Adipocyte (in vitro differentiated cells): ENCODE data around the gene MGST3.
"Not testable (repeated sequence)": the region's sequence is repeated elsewhere in the genome, so short reads cannot be mapped to it uniquely, and the experiment has no call there.

Experiments used
- DNase-seq: peaks from one replicate; pipeline ENCODE4 v3.0.0-alpha.2; 2015; ENCODE audit warnings: low read depth
- H3K27me3 ChIP-seq: replicated peaks from 2 replicates; pipeline ENCODE4 v1.7.0; 2013; ENCODE audit warnings: mild to moderate bottlenecking, low read length, moderate library complexity; ENCODE audit not compliant: control insufficient read depth, insufficient read depth
- H3K36me3 ChIP-seq: 2 replicates; pipeline ENCODE4 v1.7.0; 2013; ENCODE audit warnings: low read length, mild to moderate bottlenecking, moderate library complexity; ENCODE audit not compliant: control insufficient read depth, insufficient read depth, severe bottlenecking
- H3K4me1 ChIP-seq: 2 replicates; pipeline ENCODE4 v1.7.0; 2013; ENCODE audit warnings: mild to moderate bottlenecking, low read length, moderate library complexity; ENCODE audit not compliant: control insufficient read depth, insufficient read depth
- H3K4me3 ChIP-seq: 2 replicates; pipeline ENCODE4 v1.7.0; 2013; ENCODE audit warnings: mild to moderate bottlenecking, low read length, moderate library complexity
- H3K9ac ChIP-seq: 2 replicates; pipeline ENCODE4 v1.7.0; 2013; ENCODE audit warnings: mild to moderate bottlenecking, low read length, moderate library complexity
- H3K9me3 ChIP-seq: 2 replicates; pipeline ENCODE4 v1.7.0; 2013; ENCODE audit warnings: mild to moderate bottlenecking, low read length, moderate library complexity; ENCODE audit not compliant: control insufficient read depth

The MGST3 gene

DNA sequence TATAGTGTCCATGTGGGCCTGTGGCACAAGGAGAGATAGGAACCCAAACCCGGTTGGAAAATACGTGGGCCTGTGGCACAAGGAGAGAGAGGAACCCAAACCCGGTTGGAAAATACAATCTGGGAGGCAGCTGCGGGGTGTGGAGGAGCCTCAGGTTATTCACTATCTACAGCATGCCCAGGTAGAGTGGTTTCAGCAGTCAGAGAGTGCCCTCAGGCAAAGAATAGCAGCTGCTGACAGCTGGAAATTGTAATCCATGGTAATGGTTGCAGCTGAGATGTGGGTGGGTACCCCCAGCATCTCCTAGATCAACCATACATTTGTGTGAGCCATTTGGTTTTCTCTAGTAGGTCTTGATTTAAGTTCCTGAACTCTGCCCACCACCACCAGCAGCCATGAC, 25.8 kb upstream of the MGST3 start:
- no peak for DNase-seq
- no peak overlapping the region for H3K4me3 ChIP-seq
- no peaks in the 10 kb centered on the region for H3K36me3 ChIP-seq
- peaks cover 6% of the 10 kb centered on the region for H3K4me1 ChIP-seq
- no peaks in the 10 kb centered on the region for H3K27me3 ChIP-seq
- no peaks in the 10 kb centered on the region for H3K9me3 ChIP-seq
- H3K9ac ChIP-seq: no peak overlapping the region

DNA sequence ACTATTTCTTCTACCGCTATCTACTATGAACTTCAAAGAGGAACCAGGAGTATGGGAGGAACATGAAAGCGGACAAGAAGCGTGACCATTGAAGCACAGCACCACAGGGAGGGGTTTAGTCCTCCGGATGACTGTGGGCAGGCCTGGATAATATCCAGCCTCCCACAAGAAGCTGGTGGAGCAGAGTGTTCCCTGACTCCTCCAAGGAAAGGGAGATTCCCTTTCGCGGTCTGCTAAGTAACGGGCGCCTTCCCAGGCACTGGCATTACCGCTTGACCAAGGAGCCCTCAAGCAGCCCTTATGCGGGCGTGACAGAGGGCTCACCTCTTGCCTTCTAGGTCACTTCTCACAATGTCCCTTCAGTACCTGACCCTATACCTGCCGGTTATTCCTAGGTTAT, 24.4 kb upstream of the MGST3 start:
- H3K9me3 ChIP-seq, H3K4me1 ChIP-seq, H3K9ac ChIP-seq, H3K4me3 ChIP-seq, H3K36me3 ChIP-seq, H3K27me3 ChIP-seq, DNase-seq: not testable (repeated sequence)

- Histone ChIP-seq H3K27me3 (no peaks in the 10 kb centered on the region), H3K36me3 (no peaks in the 10 kb centered on the region), H3K9me3 (no peaks in the 10 kb centered on the region), H3K9ac (no peak overlapping the region), H3K4me3 (no peak overlapping the region), H3K4me1 (no peaks in the 10 kb centered on the region)
- no peak for DNase-seq
These were observed 20.2 kb upstream of the MGST3 start for GRCh38 chr1:165610866-165611265.

DNA sequence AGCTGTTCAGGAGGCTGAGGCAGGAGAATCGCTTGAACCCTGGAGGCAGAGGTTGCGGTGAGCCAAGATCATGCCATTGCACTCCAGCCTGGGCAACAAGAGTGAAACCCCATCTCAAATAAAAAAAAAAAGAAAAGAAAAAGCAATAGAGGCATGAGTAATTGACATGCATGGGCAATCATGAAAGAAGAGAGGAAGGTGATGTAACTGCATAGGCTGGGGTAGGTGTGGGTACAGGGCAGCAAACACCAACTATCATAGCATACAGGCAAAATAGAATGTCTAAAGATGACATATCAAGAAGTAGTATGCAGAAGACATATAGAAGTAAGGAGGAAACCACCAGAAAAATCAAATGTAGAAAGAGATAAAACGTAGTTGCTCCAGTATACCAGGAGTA, 19.0 kb upstream of the MGST3 start:
- no peaks in the 10 kb centered on the region for H3K36me3 ChIP-seq
- DNase-seq: no peak
- no peak overlapping the region for H3K4me3 ChIP-seq
- no peaks in the 10 kb centered on the region for H3K4me1 ChIP-seq
- H3K9ac ChIP-seq: no peak overlapping the region
- peaks cover 6% of the 10 kb centered on the region for H3K27me3 ChIP-seq
- H3K9me3 ChIP-seq: no peaks in the 10 kb centered on the region

DNA sequence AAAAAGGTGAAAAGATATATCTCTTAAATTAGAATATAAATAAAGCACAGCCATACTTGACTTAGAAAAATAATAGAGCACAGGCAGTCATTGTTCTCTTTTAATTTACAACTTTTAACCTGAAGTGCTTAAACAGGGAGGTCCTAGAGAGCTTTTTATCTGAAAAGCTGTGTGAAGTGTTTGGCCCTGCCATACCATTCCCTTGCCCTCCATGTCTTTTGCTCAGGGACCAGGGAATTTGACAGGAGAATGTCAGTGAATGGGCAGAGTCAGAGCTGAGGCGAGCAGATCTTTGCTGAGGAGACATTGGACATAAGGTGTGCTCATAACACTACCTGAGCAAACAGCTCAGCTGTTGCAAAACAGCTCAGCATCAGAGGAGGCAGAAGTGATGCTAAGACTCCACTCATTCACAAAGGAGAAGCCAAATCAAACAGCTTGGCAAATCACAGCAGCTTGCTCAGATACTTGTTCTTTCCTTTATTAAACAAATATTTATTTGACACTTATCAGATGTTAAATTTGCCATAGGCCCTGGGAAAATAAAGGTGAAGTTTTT, 14.9 kb upstream of the MGST3 start:
- no peaks in the 10 kb centered on the region for H3K4me1 ChIP-seq
- no peaks in the 10 kb centered on the region for H3K9me3 ChIP-seq
- no peak for DNase-seq

DNA sequence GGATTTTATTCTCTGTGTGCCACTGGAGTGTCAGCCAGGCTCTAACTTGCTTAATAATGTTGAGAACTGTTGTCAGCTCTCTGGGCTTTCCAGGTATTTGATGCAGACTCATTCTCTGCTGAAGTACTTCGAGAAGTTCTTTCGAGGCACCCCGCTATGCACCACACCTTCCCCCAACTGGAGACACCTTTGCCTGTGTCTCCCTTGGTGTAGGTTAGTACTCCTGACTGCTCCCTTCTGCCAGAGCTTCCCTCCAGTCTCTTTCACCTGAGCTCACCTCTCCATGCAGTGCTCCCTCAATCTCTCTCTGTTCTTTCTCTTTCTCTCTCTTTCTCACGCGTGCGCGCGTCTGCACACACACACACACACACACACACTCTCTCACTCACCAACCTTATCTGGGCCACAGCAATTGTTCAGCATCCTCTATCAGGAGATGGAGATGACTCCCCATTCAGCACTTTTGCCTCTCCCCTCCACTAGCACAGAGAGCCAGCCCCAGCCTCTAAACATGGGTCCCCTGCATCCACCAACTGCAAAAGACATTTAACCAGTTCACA, 14.0 kb upstream of the MGST3 start:
- no peaks in the 10 kb centered on the region for H3K9me3 ChIP-seq
- H3K27me3 ChIP-seq: peaks cover 17% of the 10 kb centered on the region
- H3K9ac ChIP-seq: no peak overlapping the region
- DNase-seq: no peak
- no peaks in the 10 kb centered on the region for H3K4me1 ChIP-seq
- H3K4me3 ChIP-seq: no peak overlapping the region
- no peaks in the 10 kb centered on the region for H3K36me3 ChIP-seq

More for the DNA sequence above, 14.9 kb upstream of the MGST3 start:
- no peaks in the 10 kb centered on the region for H3K36me3 ChIP-seq
- peaks cover 17% of the 10 kb centered on the region for H3K27me3 ChIP-seq
- no peak overlapping the region for H3K4me3 ChIP-seq
- H3K9ac ChIP-seq: no peak overlapping the region

DNA sequence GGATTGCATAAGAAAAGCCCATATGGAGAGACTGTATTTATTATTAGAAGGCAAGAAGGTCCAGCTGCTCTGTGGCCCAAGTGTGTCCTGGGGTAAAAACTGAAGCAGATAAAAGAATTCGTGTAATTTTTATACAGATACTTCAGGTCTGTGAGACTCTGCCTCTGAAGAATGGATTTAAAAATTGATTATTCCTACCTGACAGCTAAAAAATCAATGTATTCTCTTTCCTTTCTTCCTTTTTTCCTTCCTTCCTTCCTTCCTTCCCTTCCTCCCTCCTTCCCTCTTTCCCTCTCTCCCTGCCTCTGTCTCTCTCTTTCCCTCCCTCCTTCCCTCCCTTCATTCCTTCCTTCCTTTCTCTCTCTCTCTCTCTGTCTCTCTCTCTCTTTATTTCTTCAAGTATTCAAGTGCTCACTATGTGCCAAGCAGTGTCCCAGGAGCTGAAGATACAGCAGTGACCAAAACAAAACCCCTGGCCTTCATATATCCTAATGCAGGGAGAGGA, 11.3 kb upstream of the MGST3 start:
- Histone ChIP-seq H3K4me1 (no peaks in the 10 kb centered on the region), H3K9ac (no peak overlapping the region), H3K4me3 (no peak overlapping the region), H3K27me3 (peaks cover 17% of the 10 kb centered on the region), H3K36me3 (no peaks in the 10 kb centered on the region), H3K9me3 (no peaks in the 10 kb centered on the region)
- DNase-seq: no peak

DNA sequence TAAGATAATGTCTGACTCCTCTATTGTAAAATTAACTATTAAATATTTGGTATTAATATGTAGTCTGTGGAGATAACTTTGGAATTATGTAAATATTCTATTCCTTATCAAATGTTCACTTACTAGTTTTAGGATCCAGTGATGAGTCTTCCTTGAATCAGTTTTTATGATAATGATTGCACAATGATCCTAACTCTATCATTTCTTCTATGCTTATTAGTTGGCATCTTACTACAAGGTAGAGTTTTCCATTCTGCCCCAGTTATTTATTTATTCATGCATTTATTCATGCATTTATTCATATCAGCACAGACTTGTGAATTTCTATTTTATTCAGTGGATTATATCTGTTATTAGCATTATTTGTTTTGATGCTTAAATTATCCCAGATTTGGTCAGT, 7.4 kb upstream of the MGST3 start:
- H3K36me3 ChIP-seq: no peaks in the 10 kb centered on the region
- H3K9me3 ChIP-seq: no peaks in the 10 kb centered on the region
- H3K4me1 ChIP-seq: peaks cover 2% of the 10 kb centered on the region
- no peaks in the 10 kb centered on the region for H3K27me3 ChIP-seq
- H3K4me3 ChIP-seq: no peak overlapping the region
- no peak for DNase-seq
- H3K9ac ChIP-seq: no peak overlapping the region

- Histone ChIP-seq H3K36me3 (no peaks in the 10 kb centered on the region), H3K27me3 (no peaks in the 10 kb centered on the region), H3K4me1 (peaks cover 6% of the 10 kb centered on the region), H3K9ac (no peak overlapping the region), H3K9me3 (no peaks in the 10 kb centered on the region), H3K4me3 (no peak overlapping the region)
- no peak for DNase-seq
These were observed 6.6 kb upstream of the MGST3 start for GRCh38 chr1:165624441-165624840.

- Histone ChIP-seq H3K36me3 (no peaks in the 10 kb centered on the region), H3K4me1 (peaks cover 18% of the 10 kb centered on the region)
- no peak for DNase-seq
These were observed 2.7 kb upstream of the MGST3 start for GRCh38 chr1:165628147-165628822.

DNA sequence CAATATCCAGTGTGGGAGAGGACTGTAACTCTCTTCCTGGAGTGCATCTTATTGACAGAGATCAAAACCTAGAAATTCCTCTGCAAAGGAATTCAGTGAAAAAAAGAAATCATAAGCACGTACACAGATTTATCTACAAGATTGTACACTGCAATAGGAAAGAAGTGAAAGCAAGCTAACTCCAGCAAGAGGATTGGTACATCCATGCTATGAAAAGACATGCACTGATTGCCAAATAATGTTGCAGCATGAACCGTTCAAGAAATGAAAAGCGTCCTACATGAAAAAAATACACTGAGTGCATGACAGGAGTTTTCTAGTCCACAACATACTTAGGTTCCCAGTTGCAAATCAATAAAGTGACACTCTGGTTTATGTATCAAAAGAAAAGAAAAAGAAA, 1.9 kb upstream of the MGST3 start:
- no peaks in the 10 kb centered on the region for H3K36me3 ChIP-seq
- H3K9ac ChIP-seq: peak overlapping the region; percentile 94
- H3K27me3 ChIP-seq: no peaks in the 10 kb centered on the region
- peaks cover 26% of the 10 kb centered on the region for H3K4me1 ChIP-seq
- DNase-seq: no peak
- no peaks in the 10 kb centered on the region for H3K9me3 ChIP-seq
- H3K4me3 ChIP-seq: no peak overlapping the region

More at GRCh38 chr1:165628147-165628822, 2.7 kb upstream of the MGST3 start:
- Histone ChIP-seq H3K27me3 (no peaks in the 10 kb centered on the region), H3K4me3 (no peak overlapping the region), H3K9ac (peak overlapping the region; percentile 94), H3K9me3 (no peaks in the 10 kb centered on the region)
